KMS-11 (cell line): ENCODE measurements around the gene KIAA1586.

Source experiments
- H2AFZ ChIP-seq: fragments of 200-600 bp; sonication (generic); 2 replicates; pipeline ENCODE4 v1.6.1; 2016; ENCODE audit warnings: antibody characterized with exemption, mixed run types, low read depth
- H3K27ac ChIP-seq: fragments of 200-600 bp; sonication (generic); 2 replicates; pipeline ENCODE4 v1.6.1; 2016; ENCODE audit warnings: mild to moderate bottlenecking, mixed run types
- H3K27me3 ChIP-seq: fragments of 200-600 bp; sonication (generic); 2 replicates; pipeline ENCODE4 v1.6.1; 2017; ENCODE audit warnings: mild to moderate bottlenecking, low read depth, mixed run types, moderate library complexity; ENCODE audit not compliant: insufficient read depth
- H3K36me3 ChIP-seq: fragments of 200-600 bp; sonication (generic); 2 replicates; pipeline ENCODE4 v1.6.1; 2017; ENCODE audit warnings: mild to moderate bottlenecking, mixed run types; ENCODE audit not compliant: insufficient read depth
- H3K4me1 ChIP-seq: fragments of 200-600 bp; sonication (generic); 2 replicates; pipeline ENCODE4 v1.6.1; 2016; ENCODE audit warnings: mild to moderate bottlenecking, low read depth, mixed run types; ENCODE audit not compliant: poor library complexity, severe bottlenecking
- H3K4me2 ChIP-seq: fragments of 200-600 bp; sonication (generic); 2 replicates; pipeline ENCODE4 v1.7.0; 2016; ENCODE audit warnings: mild to moderate bottlenecking, mixed run types
- H3K4me3 ChIP-seq: fragments of 200-600 bp; sonication (generic); IDR thresholded peaks from 2 replicates; pipeline ENCODE4 v1.6.1; 2017; ENCODE audit warnings: low read depth, low read length, mixed read lengths; ENCODE audit not compliant: insufficient read depth
- H3K79me2 ChIP-seq: fragments of 200-600 bp; sonication (generic); 2 replicates; pipeline ENCODE4 v1.6.1; 2016; ENCODE audit warnings: low read depth, mixed run types; ENCODE audit not compliant: insufficient read depth
- H3K9ac ChIP-seq: fragments of 200-600 bp; sonication (generic); 2 replicates; pipeline ENCODE4 v1.6.1; 2016; ENCODE audit warnings: mild to moderate bottlenecking, mixed run types
- H4K20me1 ChIP-seq: fragments of 200-600 bp; sonication (generic); 2 replicates; pipeline ENCODE4 v1.6.1; 2016; ENCODE audit warnings: mild to moderate bottlenecking, mixed run types; ENCODE audit not compliant: insufficient read depth
- CTCF ChIP-seq: fragments of 200-600 bp; sonication (generic); conservative IDR thresholded peaks from 2 replicates; pipeline ENCODE4 v1.6.1; 2017; ENCODE audit warnings: low read depth, mild to moderate bottlenecking, antibody characterized with exemption, low read length, moderate library complexity, mixed read lengths

Gene KIAA1586

GRCh38 chr6:57019434-57019833 is 27.1 kb upstream of the KIAA1586 start:
- H3K4me1 ChIP-seq = peaks cover 9% of the 10 kb centered on the region

GRCh38 chr6:57021086-57021720 is 25.3 kb upstream of the KIAA1586 start:
- H3K9ac ChIP-seq = no peak overlapping the region
- H3K4me2 ChIP-seq = no peak overlapping the region
- peak; percentile 78 for TF ChIP-seq CTCF
- no peaks in the 10 kb centered on the region for H3K79me2 ChIP-seq
- H3K27ac ChIP-seq = no peak overlapping the region
- no peaks in the 10 kb centered on the region for H3K27me3 ChIP-seq
- no peaks in the 10 kb centered on the region for H3K36me3 ChIP-seq
- H2AFZ ChIP-seq = no peak overlapping the region
- H3K4me3 ChIP-seq = no peak overlapping the region
- H3K4me1 ChIP-seq = peaks cover 8% of the 10 kb centered on the region
- H4K20me1 ChIP-seq = no peaks in the 10 kb centered on the region

More at GRCh38 chr6:57019434-57019833, 27.1 kb upstream of the KIAA1586 start:
- Histone ChIP-seq H2AFZ (no peak overlapping the region), H3K27me3 (no peaks in the 10 kb centered on the region), H3K9ac (no peak overlapping the region), H3K27ac (no peak overlapping the region), H4K20me1 (no peaks in the 10 kb centered on the region), H3K4me2 (no peak overlapping the region), H3K4me3 (no peak overlapping the region), H3K79me2 (no peaks in the 10 kb centered on the region), H3K36me3 (no peaks in the 10 kb centered on the region)
- TF ChIP-seq CTCF = no peak

- no peak overlapping the region for H3K4me2 ChIP-seq
- H3K4me3 ChIP-seq = no peak overlapping the region
- no peaks in the 10 kb centered on the region for H3K36me3 ChIP-seq
- no peaks in the 10 kb centered on the region for H3K79me2 ChIP-seq
- no peaks in the 10 kb centered on the region for H3K27me3 ChIP-seq
- H4K20me1 ChIP-seq = no peaks in the 10 kb centered on the region
- H3K4me1 ChIP-seq = peaks cover 4% of the 10 kb centered on the region
- no peak overlapping the region for H2AFZ ChIP-seq
- H3K9ac ChIP-seq = no peak overlapping the region
- no peak overlapping the region for H3K27ac ChIP-seq
- no peak for TF ChIP-seq CTCF
Observed at GRCh38 chr6:57024321-57024720, 22.2 kb upstream of the KIAA1586 start.

DNA sequence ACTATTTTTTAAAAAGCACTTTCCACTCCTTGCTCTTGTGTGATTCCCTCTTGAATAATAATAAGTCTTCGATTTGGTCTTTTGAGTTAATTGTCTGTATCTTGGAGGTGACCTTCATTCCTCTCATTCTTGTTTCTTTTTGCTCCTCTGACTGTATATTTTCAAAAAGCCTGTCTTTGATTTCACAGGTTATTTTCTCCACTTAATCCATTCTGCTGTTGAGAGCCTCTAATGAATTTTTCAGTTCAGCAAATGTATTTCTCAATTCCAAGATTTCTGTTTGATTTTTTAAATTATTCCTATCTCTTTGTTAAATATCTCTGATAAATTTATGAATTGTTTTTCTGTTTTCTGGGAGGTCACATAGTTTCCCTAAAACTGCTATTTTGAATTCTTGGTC is 21.7 kb upstream of the KIAA1586 start:
- H3K4me1 ChIP-seq = peaks cover 4% of the 10 kb centered on the region
- H3K4me3 ChIP-seq = no peak overlapping the region
- no peaks in the 10 kb centered on the region for H3K79me2 ChIP-seq
- TF ChIP-seq CTCF = no peak
- no peak overlapping the region for H3K27ac ChIP-seq
- no peaks in the 10 kb centered on the region for H4K20me1 ChIP-seq
- H3K36me3 ChIP-seq = no peaks in the 10 kb centered on the region
- no peak overlapping the region for H3K9ac ChIP-seq
- H2AFZ ChIP-seq = no peak overlapping the region
- no peak overlapping the region for H3K4me2 ChIP-seq
- no peaks in the 10 kb centered on the region for H3K27me3 ChIP-seq
